ENCODE results near the gene HIF1A.
"Not testable (repeated sequence)": the region's sequence is repeated elsewhere in the genome, so short reads cannot be mapped to it uniquely, and the experiment has no call there.

HIF1A gene

DNA sequence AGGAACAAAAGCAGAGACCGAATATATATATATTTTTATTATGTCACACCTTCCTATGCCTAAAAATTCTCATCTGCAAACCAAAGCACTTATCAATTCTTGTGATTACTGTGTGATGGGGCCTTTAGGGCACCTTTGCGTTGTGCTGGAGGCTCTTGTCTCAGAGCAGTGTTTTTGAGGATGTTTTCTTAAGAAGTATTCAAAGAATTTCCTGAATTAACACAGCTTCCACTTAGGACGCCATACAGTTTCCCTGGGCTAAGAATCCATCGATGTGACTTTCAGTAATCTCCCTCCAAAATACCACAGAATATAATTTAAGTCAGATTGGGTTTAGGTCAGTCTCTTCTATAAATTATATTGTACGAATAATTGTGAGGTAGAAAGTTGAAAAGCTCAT lies 22.0 kb upstream of the HIF1A start:
- no peak for DNase-seq (ENCODE audit: low spot score)

- no peak for DNase-seq (ENCODE audit: low spot score)
Observed at GRCh38 chr14:61675291-61675690, 20.0 kb upstream of the HIF1A start.

DNA sequence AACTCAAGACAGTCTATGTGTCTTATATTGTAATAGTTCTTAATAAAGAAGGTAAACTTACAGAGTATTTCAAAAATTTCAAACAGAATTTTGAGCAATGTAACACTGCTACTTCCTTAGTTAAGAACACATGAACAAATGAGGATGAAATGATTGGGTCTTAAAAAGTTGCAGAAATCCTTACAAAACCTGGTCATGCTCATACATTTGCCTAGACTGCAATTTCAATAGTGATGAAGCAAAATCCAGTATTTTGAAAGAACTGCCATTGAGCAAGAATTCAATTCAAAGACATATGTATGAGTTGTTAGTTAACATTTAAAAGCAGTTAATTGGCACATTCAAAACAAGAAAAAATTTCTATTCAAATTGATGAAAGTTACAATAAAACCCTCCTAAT lies 17.8 kb upstream of the HIF1A start:
- no peak for DNase-seq (ENCODE audit: low spot score)

DNA sequence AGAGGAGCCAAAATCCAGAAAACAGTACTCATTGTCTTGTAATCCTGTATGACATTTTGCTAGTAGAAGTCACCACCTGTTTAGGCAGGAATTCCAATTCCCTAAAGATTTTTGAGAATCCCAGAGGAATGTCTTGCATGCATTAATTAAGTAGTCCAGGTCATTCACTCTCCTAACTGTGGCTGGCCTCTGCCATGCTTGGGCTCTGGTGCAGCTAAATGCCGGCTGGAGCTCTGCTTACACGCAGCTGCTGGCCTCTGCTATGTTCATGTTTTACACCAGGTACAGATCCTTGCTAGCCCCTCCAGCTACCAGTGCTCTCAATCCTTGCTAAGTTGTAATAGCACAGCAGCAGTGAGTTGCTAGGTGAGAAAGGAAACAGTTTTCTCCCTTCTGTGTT lies 16.3 kb upstream of the HIF1A start:
- no peak for DNase-seq (ENCODE audit: low spot score)

- DNase-seq (ENCODE audit: low spot score) = no peak
Observed at GRCh38 chr14:61681413-61681812, 13.9 kb upstream of the HIF1A start.

DNA sequence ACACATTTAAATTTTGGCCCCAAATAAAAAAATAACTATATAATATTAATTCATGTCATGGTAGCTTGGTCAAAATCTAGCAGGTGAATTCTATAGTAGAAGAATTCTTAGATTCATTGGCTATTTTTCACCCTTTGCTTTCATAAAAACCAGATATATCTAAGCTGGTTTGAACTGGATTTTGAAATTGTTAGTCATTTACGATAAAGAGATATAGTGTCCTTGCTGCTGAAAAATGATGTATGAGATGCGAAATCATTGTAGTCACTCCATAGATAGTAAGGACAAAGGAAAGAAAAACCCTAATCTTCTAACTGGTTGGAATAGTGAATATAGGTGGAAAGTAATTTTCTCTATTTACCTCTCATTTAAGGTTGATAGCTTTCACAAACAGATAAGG lies 12.2 kb upstream of the HIF1A start:
- no peak for DNase-seq (ENCODE audit: low spot score)

DNA sequence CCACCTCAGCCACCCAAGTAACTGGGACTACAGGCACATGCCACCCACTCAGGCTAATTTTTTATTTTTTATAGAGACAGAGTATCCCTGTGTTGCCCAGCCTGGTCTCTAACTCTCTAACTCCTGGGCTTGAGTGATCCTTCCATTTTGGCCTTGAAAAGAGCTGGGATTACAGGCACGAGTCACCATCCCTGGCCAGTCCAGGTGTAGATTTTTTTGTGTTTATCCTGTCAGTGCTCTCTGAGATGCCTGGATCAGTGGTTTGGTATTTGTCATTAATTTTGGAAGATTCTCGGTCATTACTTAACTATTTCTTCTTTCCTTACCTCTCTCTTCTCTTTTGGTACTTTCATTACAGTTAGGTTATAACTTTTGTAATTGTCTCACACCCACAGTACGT lies 5.3 kb upstream of the HIF1A start:
- no peak for DNase-seq (ENCODE audit: low spot score)

GRCh38 chr14:61690982-61691381 lies 4.3 kb upstream of the HIF1A start:
- no peak for DNase-seq (ENCODE audit: low spot score)

DNA sequence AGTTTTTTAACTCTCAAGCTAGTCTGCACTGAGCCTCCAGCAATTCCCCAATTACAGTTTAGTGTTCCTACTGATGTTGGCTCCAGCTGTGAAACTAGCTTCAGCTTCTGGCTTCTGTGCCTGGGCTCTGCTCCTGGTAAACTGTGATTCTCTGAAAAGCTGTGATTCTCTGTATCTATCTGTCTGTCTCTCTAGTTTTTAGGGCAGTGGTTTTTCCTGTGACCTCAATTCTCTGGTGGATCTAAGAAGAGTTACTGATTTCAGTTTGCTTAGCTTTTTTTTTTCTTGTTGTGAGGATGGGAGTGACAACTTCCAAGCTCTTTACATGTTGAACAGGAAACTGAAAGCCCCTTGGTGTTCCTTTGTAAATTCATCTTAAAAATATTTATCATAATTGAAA lies 3.8 kb upstream of the HIF1A start:
- no peak for DNase-seq (ENCODE audit: low spot score)

GRCh38 chr14:61694039-61694438 lies 1.3 kb upstream of the HIF1A start:
- no peak for DNase-seq (ENCODE audit: low spot score)

DNA sequence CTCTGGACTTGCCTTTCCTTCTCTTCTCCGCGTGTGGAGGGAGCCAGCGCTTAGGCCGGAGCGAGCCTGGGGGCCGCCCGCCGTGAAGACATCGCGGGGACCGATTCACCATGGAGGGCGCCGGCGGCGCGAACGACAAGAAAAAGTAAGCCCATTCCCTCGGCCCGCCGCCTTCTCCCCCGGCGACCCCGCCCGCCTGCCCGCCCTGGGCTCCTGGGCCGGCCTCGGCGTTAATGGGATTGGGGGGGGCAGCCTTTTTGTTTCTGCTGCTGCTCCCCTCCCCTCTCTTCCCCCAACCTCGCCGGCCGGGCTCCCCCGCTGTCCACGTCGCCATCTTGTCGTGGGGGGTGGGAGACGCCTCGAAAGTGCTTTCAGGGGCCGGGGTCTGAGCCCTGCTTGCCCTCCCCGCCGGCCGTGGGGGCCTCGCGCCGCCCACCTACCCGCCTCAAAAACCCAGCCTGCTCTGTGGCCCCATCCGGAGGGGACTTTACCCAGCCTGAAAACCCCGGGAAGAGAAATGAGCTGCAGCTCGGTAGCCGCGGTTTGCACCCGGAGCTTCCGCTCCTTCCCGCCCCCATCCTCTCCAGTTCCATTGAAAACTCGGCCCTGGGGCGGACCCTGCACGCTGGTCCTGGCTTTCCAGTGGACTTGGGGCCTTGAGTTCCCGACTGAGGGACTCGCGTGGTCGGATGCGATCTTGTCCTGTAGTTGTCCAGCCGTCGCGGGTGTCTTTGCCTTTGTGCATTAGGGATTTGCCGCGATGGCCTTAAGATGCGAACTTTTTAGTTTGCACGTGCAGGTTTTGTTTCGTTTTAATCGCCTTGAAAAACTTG lies 598 bp downstream of the HIF1A start:
- peak; percentile 59 for DNase-seq (ENCODE audit: low spot score)

DNA sequence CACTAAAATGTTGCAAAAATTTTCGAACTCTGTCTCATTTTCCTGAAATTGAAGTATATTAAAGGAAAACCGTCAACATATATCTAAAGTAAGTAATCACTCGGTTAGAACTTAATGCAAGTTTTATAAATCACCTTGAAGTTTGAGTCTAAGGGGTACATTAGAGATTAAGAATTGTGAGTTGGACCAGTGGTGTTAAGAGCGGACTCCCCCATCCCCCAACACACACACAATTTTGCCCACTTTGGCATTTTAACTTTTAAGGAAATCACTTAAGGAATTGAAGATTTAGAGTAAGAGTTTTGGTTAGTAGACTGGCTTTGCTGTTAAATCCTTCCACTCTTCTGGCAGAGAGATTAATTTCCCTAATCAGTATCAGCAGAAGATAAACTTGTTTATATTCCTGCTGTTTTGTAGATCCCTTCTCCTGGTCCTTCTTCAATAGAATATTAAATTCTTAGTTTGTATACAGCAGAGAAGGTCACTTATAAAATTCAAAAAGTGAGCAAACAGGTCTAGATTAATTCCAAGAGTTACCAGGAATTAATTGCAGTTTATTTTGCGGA lies 1.5 kb downstream of the HIF1A start:
- DNase-seq (ENCODE audit: low spot score) = no peak

DNA sequence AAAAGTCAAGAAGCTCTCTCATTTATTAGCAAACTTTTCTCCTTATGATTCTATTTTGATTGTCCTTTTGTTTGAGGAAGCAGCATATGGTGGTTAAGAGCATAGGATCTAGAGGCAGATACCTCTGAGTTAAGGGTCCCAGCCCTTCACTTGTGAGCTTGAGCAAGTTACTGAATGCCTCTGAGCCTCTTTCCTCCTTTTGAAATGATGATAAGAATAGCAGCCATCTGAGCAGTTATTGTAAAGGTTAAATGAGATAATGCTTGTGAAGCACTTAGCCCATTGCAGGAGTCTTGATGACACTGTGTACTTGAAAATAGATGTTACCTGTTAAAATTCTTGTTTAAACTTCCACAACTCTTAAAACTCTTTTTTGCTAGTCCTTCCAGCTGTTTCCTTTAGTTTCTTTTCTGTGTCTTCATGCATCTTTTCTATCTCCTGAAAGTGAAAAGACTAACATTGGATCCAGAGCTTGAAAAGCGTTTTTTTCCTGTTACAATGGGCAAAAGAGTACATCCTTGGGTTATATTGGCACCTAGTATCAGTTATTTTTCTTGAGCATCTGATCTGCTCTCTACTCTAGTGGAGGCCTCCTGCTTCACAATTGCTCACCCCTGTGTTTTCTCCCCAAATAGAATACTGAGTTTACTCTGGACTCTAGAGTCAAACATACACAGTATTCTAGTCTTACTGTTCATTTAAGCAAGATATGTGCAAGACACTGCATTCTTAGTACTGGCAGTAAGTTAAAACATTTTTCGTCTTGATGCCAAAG lies 3.1 kb downstream of the HIF1A start:
- no peak for DNase-seq (ENCODE audit: low spot score)

DNA sequence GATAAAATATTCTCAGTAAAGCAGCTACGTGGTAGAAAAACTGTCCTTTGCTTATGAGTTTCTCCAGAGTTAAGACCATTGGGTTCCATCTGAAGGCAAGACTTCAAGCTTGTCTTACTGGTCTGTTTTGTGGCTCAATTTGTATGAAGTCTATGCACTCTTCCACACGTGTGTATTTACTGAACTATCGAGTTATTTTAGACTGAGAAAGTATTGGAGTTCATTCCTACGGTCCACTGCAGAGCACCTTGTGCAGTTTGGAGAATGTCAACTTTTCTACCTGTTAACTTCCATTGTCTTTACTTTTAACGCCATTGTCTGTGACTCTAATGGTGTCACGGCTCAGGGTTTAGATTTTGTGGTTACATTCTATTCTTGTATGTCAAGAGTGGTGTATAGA lies 3.7 kb downstream of the HIF1A start:
- DNase-seq (ENCODE audit: low spot score) = no peak

DNA sequence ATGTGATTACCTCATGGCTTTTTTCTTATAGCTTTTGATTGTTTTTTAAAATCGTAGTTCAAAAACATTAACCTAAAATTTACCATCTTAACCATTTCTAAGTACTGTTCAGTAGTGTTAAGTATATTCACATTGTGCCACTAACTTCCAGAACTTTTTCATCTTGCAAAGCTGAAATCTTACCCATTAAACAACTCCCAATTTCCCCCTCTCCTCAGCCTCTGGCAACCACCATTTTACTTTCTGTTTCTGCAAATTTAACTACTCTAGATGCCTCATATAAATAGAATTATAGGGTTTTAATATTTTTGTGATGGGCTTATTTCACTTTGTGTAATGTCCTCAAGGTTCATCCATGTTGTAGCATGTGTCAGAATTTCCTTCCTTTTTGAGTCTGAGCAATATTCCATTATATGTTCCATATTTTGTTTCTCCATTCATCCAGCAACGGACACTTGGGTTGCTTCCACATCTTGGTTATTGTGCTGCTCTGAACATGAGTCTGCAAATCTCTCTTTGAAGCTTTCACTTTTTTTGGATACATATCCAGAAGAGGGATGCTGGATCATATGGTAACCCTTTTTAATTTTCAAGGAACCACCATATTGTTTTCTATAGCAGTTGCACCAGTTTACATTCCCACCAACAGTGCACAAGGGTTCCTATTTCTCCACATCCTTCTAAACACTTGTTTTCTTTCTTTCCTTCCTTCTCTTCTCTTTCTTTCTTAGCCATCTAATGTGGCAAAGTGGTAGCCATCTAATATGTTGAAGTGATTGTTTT lies 5.0 kb downstream of the HIF1A start:
- no peak for DNase-seq (ENCODE audit: low spot score)

- DNase-seq (ENCODE audit: low spot score) = no peak
Observed at GRCh38 chr14:61701946-61702345, 6.6 kb downstream of the HIF1A start.

GRCh38 chr14:61703342-61704129 lies 8.2 kb downstream of the HIF1A start:
- no peak for DNase-seq (ENCODE audit: low spot score)

DNA sequence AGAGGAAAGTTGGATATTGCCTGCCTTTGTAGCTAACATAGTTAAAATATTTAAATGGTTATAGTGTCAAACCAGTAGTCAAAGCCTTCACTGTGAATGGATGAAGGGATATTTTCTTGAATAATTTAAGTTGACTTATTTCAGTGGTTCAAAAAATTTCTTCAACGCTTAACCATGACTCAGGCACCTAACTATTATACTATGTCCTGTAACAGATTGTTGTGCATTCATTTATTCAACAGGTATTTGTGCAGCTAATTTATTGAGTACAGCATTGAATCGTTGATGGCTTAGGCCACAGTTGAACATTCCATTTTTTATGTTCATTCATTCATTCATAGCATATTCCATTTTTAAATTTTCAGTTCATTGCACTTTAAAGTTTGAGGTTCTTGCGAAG lies 9.2 kb downstream of the HIF1A start:
- no peak for DNase-seq (ENCODE audit: low spot score)

GRCh38 chr14:61705017-61705416 lies 9.7 kb downstream of the HIF1A start:
- DNase-seq (ENCODE audit: low spot score) = no peak

- DNase-seq (ENCODE audit: low spot score) = no peak
Observed at GRCh38 chr14:61706096-61706690, 10.9 kb downstream of the HIF1A start.

- DNase-seq (ENCODE audit: low spot score) = not testable (repeated sequence)
Observed at GRCh38 chr14:61707774-61708173, 12.5 kb downstream of the HIF1A start.
